Stimulated activated effector memory CD8-positive, alpha-beta T cell treated with anti-CD3 and anti-CD28 coated beads, Interleukin-12 subunit alpha, Interleukin-12 subunit beta, amount 100 ng/mL, for 72 hours (primary cell): ENCODE measurements around the gene SPDYE8.
A peak's percentile ranks its signal among the peaks of the same experiment; 100 is the strongest.
"Not testable (repeated sequence)": the region's sequence is repeated elsewhere in the genome, so short reads cannot be mapped to it uniquely, and the experiment has no call there.

Experiments used
- ATAC-seq: fragments of 150-1000 bp; cut with Tn5 transposase; 2 replicates; pipeline ENCODE4 v1.10.0; 2021
- DNase-seq, 2 donors: peaks; one replicate each; pipeline ENCODE4 v3.0.0; 2021 to 2022; ENCODE audit warnings: low spot score in 2 of 2
- H3K27ac Mint-ChIP-seq: one replicate; pipeline ENCODE4 v1.8.0; 2022; ENCODE audit warnings: mild to moderate bottlenecking, mixed read lengths
- H3K36me3 Mint-ChIP-seq: one replicate; pipeline ENCODE4 v1.8.0; 2022; ENCODE audit warnings: mild to moderate bottlenecking, mixed read lengths
- H3K4me1 Mint-ChIP-seq: one replicate; pipeline ENCODE4 v1.8.0; 2022; ENCODE audit warnings: mixed read lengths
- H3K4me3 Mint-ChIP-seq: one replicate; pipeline ENCODE4 v1.8.0; 2022; ENCODE audit warnings: mild to moderate bottlenecking, mixed read lengths
- H3K9me3 Mint-ChIP-seq: one replicate; pipeline ENCODE4 v1.8.0; 2022; ENCODE audit warnings: mixed read lengths

SPDYE8 gene, protein sequence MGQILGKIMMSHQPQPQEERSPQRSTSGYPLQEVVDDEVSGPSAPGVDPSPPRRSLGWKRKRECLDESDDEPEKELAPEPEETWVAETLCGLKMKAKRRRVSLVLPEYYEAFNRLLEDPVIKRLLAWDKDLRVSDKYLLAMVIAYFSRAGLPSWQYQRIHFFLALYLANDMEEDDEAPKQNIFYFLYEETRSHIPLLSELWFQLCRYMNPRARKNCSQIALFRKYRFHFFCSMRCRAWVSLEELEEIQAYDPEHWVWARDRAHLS

DNA sequence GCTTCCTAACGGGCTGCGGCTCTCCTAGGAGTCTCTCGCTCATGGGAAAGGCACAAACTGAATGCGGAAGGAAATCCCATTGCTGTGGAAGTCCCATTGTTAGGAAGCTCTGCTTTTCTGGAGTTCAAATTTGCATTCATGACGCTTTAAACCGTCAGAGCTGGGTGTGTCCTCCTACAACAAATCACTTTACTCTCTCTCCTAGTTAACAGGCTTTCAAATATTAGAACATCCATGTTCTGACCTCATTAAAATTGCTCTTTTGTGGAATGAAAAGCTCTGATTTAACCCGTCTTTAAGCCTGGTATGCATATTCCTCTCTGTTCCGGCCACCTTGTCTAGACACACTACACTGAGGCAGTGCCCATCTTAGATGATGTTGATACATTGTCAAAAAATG lies at the start of gene SPDYE8:
Gene SPDYE8, minus strand, starts transcription at position 101 of the 400 bp plus-strand sequence. CDS start 1,800 bp downstream, outside the sequence.
- DNase-seq, H3K27ac Mint-ChIP-seq, ATAC-seq, H3K9me3 Mint-ChIP-seq, H3K4me3 Mint-ChIP-seq, H3K4me1 Mint-ChIP-seq, H3K36me3 Mint-ChIP-seq: not testable (repeated sequence)

DNA sequence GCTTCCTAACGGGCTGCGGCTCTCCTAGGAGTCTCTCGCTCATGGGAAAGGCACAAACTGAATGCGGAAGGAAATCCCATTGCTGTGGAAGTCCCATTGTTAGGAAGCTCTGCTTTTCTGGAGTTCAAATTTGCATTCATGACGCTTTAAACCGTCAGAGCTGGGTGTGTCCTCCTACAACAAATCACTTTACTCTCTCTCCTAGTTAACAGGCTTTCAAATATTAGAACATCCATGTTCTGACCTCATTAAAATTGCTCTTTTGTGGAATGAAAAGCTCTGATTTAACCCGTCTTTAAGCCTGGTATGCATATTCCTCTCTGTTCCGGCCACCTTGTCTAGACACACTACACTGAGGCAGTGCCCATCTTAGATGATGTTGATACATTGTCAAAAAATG lies 28.2 kb upstream of the SPDYE8 start, which contains the start of gene SPDYE11:
Gene SPDYE11, minus strand, starts transcription at position 101 of the 400 bp plus-strand sequence. CDS start 1,800 bp downstream, outside the sequence.
- H3K9me3 Mint-ChIP-seq, DNase-seq, H3K27ac Mint-ChIP-seq, ATAC-seq, H3K4me3 Mint-ChIP-seq, H3K36me3 Mint-ChIP-seq, H3K4me1 Mint-ChIP-seq: not testable (repeated sequence)

DNA sequence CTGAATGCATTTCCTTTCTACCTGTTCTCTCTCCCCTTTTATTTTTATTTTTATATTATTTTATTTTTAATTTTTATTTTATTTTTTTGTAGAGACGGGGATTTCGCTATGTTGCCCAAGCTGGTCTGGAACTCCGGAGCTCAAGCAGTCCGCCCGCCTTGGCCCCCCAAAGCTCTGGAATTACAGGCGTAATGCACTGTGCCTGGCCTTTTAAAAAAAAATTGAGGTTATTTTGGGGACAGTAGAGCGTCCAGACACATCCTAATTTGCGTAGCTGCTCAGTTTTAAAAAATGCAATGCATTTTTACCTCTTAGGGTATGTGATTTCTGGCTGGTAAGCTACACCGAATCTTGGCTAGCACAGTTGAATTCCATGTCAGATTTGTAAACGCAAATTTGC lies 23.1 kb downstream of the SPDYE8 start:
- H3K27ac Mint-ChIP-seq, H3K4me1 Mint-ChIP-seq, H3K9me3 Mint-ChIP-seq, ATAC-seq, DNase-seq: not testable (repeated sequence)
- H3K4me3 Mint-ChIP-seq, result peak overlapping the region; percentile 87
- H3K36me3 Mint-ChIP-seq, result peaks cover 25% of the 10 kb centered on the region

DNA sequence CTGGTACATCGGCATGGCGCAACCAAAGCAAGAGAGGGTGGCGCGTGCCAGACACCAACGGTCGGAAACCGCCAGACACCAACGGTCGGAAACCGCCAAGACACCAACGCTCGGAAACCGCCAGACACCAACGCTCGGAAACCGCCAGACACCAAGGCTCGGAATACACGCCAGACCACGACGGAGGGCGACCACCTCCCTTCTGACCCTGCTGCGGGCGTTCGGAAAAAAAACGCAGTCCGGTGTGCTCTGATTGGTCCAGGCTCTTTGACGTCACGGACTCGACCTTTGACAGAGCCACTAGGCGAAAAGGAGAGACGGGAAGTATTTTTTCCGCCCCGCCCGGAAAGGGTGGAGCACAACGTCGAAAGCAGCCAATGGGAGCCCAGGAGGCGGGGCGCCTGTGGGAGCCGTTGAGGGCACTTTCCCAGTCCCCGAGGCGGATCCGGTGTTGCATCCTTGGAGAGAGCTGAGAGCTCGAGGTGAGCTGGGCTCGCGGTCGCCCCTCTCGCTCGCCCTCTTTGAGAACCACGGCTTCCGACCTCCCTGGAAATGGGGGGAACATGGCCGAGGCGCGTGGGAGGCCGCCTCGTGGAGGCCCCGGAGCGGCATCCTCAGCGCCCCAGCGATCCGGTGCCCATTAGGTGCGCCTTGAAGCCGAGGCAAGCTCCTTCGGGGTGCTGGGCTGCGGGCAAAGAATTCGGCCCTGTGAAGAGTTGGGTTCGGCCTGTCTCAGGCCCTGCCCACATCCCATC lies 23.7 kb downstream of the SPDYE8 start:
- peaks cover 27% of the 10 kb centered on the region for H3K36me3 Mint-ChIP-seq
- not testable (repeated sequence) for H3K4me1 Mint-ChIP-seq, H3K9me3 Mint-ChIP-seq
- ATAC-seq, result peak; percentile 93
- H3K27ac Mint-ChIP-seq, result peak overlapping the region; percentile 98
- DNase-seq, result peak; percentile 79 to 99
- H3K4me3 Mint-ChIP-seq, result peak overlapping the region; percentile 87

DNA sequence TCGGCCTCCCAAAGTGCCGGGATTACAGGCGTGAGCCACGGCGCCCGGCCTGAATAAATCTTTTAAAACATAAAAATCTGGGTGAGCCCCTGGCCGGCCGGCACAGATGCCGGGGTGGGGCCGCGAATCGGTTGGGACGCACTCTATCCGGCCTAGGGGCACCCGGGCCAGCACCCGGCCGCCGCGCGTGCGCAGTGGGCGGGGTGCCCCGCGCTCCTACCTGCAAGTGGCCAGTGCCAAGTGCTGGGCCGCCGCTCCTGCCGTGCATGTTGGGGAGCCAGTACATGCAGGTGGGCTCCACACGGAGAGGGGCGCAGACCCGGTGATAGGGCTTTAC lies 24.2 kb downstream of the SPDYE8 start:
- peak overlapping the region; percentile 87 for H3K4me3 Mint-ChIP-seq
- not testable (repeated sequence) for H3K4me1 Mint-ChIP-seq, H3K9me3 Mint-ChIP-seq
- DNase-seq, result peak; percentile 66 to 91
- peak overlapping the region; percentile 98 for H3K27ac Mint-ChIP-seq
- peak; percentile 92 for ATAC-seq
- H3K36me3 Mint-ChIP-seq, result peaks cover 27% of the 10 kb centered on the region

DNA sequence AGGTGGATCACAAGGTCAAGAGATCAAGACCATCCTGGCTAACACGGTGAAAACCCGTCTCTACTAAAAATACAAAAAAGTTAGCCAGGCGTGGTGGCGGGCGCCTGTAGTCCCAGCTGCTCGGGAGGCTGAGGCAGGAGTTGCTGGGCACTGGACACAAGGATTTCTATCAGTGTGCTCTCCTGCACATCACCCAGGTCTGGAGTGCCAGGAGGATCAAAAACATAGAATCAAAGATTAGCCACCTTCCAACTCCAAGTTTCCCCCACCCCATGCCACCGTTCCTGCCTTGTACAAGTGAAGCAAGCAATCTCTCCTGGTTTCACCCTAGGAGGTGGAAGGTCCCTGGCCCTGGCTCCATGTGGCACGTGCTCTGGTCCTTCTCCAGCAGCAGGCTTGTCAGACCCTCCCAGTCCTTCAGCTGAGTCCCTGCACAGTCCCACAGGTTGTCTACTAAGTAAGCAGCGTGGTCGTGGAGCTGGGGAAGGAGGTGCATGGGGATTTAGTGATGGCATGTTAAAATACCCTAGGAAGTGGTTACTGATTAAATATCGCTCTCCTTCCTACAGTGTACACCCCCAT lies 31.6 kb downstream of the SPDYE8 start:
- H3K27ac Mint-ChIP-seq, H3K9me3 Mint-ChIP-seq, H3K4me1 Mint-ChIP-seq, H3K4me3 Mint-ChIP-seq, DNase-seq, ATAC-seq: not testable (repeated sequence)
- peaks cover 18% of the 10 kb centered on the region for H3K36me3 Mint-ChIP-seq

DNA sequence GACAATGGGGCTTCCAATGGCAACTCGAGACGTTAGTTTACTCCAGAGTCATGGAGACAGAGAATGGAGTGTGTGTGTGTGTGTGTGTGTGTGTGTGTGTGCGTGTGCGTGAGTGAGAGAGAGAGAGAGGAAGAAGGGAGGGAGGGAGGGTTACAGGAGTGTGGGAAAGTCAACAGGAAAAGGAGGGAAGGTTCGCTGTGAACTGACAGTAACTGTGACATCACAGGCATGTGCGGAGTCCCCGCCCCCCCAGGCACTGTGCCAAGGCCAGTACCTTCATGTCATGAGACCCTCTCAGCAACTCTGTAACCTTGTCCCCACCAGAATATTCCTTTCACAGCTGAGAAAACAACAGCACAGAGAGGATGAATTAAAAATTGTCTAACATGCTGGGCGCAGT lies 32.1 kb downstream of the SPDYE8 start:
- not testable (repeated sequence) for DNase-seq, H3K27ac Mint-ChIP-seq, H3K4me1 Mint-ChIP-seq, H3K9me3 Mint-ChIP-seq, H3K4me3 Mint-ChIP-seq, ATAC-seq
- peaks cover 17% of the 10 kb centered on the region for H3K36me3 Mint-ChIP-seq

DNA sequence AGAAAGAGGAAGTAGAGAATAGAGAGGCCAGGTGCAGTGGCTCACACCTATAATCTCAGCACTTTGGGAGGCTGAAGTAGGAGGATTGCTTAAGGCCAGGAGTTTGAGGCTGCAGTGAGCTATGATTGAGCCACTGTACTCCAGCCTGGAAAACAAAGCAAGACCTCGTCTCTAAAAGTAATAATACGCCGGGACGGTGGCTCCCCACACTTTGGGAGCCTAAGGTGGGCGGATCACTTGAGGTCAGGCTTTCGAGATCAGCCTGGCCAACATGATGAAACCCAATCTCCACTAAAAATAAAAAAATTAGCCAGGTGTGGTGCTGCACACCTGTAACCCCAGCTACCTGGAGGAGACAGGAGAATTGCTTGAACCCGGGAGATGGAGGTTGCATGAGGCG lies 34.1 kb downstream of the SPDYE8 start:
- H3K4me1 Mint-ChIP-seq, H3K9me3 Mint-ChIP-seq, DNase-seq, H3K27ac Mint-ChIP-seq, ATAC-seq, H3K36me3 Mint-ChIP-seq, H3K4me3 Mint-ChIP-seq: not testable (repeated sequence)

DNA sequence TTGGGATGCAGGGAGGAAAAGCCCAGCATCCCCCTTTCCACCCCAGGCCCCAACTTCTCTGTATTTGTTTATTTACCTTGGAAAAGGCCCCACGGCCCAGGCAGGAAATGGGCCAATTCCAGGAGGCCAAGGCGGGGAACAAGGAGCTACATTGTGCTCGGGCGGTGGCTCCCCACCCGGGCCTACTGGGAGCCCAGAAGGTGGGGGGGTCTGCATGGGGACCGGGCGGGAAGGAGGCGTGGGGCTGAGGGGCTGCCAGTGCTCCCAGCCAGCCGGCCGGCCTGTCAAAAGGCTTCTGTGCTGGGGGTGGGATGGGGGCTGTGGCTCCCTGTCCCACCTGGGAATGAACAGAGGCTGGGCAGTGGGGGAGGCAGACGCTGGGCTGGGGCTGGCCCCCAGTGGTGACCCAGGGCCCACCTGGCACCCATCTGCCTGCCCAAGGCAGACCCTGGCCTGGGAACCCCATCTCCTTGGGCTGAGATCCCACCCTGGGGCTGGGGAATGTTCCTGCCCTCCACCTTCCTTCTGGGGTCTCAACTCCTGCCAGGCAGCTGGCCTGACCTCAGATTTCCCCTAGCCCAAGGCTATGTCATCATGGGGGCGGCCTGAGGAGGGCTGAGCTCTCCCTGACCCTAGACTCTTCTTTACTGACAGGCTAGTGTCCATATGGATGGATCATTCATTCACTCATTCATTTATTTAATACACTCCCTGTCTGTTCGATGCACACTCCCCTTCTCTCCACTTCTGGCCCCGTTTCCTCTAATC lies 39.2 kb downstream of the SPDYE8 start:
- H3K27ac Mint-ChIP-seq, result not testable (repeated sequence)

DNA sequence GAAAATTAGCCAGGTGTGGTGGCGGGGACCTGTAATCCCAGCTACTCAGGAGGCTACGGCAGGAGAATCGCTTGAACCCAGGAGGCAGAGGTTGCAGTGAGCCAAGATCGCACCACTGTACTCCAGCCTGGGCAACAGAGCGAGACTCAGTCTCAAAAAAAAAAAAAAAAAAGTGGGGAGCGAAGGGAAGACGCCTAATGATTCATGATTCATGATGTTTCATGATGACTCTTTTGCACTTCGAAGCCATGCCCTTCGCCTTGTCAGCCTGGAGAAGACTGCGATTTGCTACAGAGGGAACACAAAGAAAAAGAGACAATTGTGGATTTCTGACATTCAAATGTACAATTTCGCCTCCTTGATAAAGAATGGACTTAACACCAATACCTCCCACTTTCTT lies 47.5 kb downstream of the SPDYE8 start:
- not testable (repeated sequence) for ATAC-seq, H3K36me3 Mint-ChIP-seq, H3K9me3 Mint-ChIP-seq, H3K4me1 Mint-ChIP-seq, H3K27ac Mint-ChIP-seq, H3K4me3 Mint-ChIP-seq, DNase-seq

More for the DNA sequence above, 39.2 kb downstream of the SPDYE8 start:
- H3K4me1 Mint-ChIP-seq, H3K4me3 Mint-ChIP-seq, ATAC-seq, H3K36me3 Mint-ChIP-seq, DNase-seq, H3K9me3 Mint-ChIP-seq: not testable (repeated sequence)

DNA sequence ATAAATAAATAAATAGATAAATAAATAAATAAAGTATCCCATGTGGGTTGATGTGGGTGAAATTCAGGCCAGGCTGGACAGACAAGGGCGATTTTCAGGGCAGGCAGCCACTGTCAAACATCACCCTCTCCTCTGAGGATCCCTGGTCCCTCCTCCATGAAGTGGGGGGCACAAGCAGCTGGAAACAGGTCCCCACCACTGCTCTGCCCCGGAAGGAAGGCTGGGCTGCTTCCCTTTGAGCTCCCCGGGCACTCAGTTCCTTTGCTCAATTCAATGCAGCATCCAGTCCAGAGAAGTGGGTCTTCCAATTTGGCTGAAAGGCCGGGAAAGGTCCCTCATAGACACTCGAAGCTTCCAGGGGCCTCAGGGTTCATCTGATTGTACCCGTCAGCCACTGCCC lies 49.2 kb downstream of the SPDYE8 start:
- H3K36me3 Mint-ChIP-seq, H3K4me3 Mint-ChIP-seq, H3K9me3 Mint-ChIP-seq, H3K4me1 Mint-ChIP-seq, H3K27ac Mint-ChIP-seq, ATAC-seq, DNase-seq: not testable (repeated sequence)

DNA sequence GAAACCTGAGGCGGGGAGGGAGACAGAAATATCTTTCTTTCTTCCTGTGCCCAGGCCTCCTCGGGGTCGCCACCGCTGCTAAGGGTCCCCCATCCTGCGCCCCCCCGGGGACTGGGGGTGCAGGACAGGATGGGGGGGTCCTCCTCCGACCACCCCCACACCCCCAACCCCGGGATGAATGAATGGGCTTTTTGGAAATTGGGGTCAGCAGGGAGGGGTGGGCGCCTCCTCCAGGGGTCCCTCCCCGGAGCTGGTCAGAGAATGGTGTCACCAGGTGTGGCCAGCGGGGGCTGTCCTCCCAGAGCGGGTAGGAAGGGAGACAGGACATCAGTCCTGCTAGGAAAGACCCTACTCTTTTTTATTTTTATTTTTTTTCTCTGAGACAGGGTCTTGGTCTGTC lies 53.1 kb downstream of the SPDYE8 start:
- not testable (repeated sequence) for H3K4me1 Mint-ChIP-seq, ATAC-seq, H3K9me3 Mint-ChIP-seq, H3K27ac Mint-ChIP-seq, H3K4me3 Mint-ChIP-seq, H3K36me3 Mint-ChIP-seq, DNase-seq

DNA sequence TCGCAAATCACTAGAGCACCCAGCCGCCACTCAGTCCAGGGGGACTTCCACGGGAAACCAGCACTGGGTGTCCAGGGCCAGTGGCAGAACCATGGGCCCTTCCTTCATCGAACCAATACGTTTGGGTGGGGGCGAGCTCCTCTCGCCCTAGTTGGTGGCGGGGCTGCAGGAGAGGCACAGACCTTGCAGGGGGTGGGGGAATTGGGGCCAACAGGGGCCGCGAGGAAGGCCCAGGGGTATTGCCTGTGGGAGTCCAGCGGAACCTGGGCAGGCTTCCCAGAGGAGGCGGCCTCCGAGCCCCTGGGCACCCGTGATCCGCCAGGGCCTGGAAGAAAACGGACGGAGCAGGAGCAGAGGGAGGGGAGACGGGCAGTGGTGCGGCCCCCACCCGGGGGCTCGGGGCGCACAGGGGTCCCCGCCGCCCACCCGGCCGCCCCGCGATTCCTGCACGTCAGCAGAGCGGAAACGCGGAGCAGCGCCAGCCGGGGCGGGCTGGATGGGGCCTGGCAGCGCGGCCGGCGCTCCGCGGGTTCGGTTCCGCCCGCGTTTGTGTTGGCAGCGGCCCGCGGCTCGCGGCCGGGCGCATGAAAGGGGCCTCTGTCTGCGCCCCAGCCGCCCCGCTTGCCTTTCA lies 53.8 kb downstream of the SPDYE8 start:
- H3K27ac Mint-ChIP-seq, H3K9me3 Mint-ChIP-seq, DNase-seq, H3K4me3 Mint-ChIP-seq, H3K36me3 Mint-ChIP-seq, ATAC-seq, H3K4me1 Mint-ChIP-seq: not testable (repeated sequence)

DNA sequence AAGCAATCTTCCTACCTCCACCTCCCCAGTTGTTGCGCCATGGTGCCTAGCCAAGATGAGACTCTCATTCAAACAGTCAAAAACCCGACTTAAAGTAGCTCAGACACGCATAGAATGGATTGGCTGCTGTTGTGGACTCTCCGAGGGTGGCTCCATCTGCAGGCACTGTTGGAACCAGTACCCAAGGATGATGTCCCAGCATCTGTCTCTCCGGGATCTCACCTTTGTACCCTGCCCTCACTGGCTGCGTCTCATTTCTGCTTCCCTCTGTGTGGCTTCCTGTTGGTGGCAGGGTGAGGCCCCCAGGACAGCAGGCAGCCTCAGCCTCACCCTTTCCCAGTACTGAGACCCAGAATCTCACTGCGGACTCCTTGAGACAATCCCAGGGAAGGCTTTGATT lies 54.8 kb downstream of the SPDYE8 start:
- not testable (repeated sequence) for DNase-seq, H3K4me1 Mint-ChIP-seq, H3K4me3 Mint-ChIP-seq, H3K36me3 Mint-ChIP-seq, H3K9me3 Mint-ChIP-seq, H3K27ac Mint-ChIP-seq
- peak; percentile 6 for ATAC-seq

DNA sequence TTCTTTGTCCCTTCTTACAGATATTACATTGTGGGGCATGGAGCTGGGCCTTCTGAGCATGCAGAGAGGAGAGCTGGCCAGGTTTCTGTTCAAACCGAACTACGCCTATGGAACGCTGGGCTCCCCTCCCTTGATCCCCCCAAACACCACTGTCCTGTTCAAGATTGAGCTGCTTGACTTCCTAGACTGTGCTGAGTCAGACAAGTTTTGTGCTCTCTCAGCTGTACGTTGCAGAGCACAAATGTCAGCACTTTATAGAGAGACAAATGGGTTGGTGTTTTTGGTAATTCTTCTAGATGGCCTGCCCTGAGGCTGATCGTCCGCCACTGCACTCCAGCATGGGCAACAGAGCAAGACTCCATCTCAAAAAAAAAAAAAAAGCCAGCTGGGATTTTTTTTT lies 58.1 kb downstream of the SPDYE8 start:
- not testable (repeated sequence) for DNase-seq, H3K36me3 Mint-ChIP-seq, H3K4me3 Mint-ChIP-seq, H3K4me1 Mint-ChIP-seq, H3K9me3 Mint-ChIP-seq, H3K27ac Mint-ChIP-seq, ATAC-seq
